HG02642 (cell line): ENCODE results near the gene DUS1L.
A peak's percentile ranks its signal among the peaks of the same experiment; 100 is the strongest.

ENCODE experiments used
- ATAC-seq: cut with Tn5 transposase; IDR thresholded peaks from one replicate; pipeline ENCODE4 v1.9.1; 2021; ENCODE audit warnings: mild to moderate bottlenecking; ENCODE audit not compliant: unreplicated experiment, poor library complexity

DUS1L gene

DNA sequence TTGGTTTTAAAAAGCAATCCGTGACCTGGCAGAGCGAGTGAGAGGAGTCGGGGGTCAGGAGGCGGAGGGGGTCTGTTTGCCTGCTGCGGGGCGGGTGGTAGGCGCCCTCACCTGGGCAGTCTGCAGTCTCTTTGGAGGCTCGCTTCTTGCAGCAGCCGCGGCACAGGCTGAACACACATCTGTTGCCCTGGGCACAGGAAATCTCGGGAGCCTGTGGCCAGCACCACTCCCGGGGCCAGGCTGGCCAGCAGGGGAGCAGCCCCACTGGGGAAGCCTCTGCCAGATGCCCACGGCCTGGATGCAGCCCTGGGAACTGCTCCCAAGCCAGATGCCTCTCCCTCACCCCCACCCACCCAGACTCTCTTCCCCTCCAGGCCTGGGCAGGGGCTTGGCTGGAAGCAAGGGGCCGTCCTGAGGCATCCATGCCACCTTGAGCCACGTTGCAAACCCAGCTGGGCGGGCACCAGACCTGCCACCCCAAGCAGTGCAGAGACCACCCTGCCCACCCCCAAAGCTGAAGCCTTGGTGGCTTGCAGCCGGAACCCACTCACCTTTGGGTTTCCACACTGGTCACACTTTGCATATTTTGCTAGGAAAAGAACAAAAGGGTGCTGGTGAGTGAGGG lies 7.3 kb downstream of the DUS1L start:
- ATAC-seq: no peak

GRCh38 chr17:82056729-82057621 lies 8.6 kb downstream of the DUS1L start:
- no peak for ATAC-seq

DNA sequence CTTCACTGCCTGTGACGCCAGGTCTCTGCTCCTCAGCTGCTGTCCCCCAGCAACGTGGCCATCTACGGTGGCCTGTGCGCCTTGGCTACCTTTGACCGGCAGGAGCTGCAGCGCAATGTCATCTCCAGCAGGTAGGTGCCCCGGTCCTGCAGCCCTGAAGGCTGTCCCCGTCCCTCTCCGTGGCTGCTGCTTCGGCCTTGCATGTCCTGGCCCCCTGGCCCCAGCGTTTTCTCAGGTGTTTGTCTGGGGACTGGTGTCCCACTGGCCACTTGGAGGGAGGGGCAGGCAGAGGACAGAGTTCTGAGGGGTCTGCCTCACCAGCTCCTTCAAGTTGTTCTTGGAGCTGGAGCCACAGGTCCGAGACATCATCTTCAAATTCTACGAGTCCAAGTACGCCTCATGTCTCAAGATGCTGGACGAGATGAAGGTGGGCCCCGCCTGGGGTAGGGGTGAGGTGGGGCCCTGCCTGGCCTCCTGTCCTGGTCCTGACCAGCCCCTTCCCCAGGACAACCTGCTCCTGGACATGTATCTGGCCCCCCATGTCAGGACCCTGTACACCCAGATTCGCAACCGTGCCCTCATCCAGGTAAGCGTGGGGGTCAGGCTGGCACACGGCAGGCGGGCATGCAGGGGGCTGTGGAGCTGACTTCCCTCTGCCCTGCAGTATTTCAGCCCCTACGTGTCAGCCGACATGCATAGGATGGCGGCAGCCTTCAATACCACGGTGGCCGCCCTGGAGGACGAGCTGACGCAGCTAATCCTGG lies 9.5 kb downstream of the DUS1L start:
- ATAC-seq: no peak

DNA sequence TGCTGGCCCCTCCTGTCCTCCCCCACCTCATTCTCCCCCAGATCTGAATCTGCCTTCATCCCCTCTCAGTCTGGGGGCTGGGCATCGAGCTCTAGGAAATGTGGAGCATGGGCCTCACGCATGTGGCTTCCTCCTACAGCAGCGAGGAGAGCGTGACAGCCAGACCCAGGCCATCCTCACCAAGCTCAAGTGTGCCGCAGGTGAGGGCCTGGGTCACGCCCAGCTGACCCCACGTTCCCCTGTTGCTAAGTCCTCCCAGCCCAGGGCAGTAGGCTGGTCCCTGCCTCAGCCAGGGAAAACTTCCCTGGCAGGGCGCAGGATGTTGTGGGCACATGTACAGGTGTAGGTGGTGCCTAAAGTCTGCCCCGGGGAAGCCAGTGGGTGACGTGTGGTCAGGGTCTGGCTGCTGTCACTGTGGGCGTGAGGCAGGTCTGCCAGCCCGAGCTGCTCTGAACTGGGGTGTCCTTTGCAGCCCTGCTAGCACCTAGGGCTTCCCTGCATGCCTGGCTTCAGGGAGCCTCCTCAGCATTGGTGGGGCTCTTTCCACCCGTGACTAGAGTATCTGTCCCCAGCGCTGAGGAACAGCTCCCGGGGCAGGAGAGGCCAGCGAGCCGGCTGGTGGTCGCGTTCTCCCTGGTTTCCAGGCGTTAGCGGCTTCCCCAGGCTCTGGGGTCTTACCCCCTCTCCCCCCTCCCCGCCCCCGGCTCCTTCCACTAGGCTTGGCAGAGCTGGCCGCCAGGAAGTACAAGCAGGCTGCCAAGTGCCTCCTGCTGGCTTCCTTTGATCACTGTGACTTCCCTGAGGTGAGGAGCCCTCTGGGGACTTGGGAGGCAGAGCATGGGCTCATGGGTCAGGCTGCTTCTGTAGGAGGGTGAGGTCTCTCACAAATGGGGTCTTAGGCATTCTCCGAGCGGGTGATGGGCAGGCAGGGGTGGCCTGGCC lies 10.3 kb downstream of the DUS1L start:
- no peak for ATAC-seq

DNA sequence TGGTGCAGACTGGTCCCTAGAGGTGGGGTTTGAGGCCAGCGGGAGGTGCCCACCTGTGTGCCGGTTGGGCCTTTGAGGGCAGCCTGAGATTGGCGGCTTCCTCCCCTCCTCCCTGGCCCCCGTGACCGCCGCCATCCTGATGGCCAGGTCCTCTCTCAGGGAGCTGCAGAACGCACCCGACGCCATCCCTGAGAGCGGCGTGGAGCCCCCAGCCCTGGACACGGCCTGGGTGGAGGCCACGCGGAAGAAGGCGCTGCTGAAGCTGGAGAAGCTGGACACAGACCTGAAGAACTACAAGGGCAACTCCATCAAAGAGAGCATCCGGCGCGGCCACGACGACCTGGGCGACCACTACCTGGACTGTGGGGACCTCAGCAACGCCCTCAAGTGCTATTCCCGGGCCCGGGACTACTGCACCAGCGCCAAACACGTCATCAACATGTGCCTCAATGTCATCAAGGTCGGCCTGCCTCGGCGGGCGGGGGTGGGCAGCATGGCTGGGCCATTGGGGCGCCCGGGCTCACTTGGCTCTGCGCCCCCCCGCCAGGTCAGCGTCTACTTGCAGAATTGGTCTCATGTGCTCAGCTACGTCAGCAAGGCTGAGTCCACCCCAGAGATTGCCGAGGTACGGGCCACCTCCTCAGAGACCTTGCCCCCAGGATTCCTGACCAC lies 11.1 kb downstream of the DUS1L start:
- ATAC-seq: no peak

DNA sequence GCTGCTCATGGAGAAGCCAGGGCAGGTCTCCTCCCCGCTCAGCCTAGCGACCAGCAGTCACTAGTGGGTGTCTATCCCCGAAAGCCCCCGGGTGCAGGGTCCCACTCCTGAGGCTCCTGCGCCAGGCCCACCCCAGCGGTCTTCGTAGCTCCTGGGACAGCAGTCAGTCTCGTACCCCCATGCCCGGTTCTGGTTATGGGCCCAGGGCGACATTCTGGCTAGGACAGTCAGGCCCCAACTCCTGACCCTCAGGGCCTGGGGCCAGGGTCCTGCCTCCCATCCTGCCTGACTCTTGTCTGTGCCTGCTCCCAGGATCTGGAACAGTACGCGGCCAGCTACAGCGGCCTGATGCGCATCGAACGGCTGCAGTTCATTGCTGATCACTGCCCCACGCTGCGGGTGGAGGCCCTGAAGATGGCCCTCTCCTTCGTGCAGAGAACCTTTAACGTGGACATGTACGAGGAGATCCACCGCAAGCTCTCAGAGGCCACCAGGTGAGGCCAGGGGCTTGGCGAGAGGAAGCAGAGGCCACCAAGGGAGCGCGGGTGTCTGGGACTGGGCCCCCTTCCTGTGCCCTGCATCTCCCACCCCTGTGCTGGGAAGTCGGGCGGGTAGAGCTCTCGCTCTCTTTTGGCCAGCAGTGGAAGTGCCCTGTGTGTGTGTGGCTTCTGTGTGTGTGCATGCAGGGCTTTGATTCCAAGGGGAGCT lies 11.9 kb downstream of the DUS1L start:
- ATAC-seq: no peak

DNA sequence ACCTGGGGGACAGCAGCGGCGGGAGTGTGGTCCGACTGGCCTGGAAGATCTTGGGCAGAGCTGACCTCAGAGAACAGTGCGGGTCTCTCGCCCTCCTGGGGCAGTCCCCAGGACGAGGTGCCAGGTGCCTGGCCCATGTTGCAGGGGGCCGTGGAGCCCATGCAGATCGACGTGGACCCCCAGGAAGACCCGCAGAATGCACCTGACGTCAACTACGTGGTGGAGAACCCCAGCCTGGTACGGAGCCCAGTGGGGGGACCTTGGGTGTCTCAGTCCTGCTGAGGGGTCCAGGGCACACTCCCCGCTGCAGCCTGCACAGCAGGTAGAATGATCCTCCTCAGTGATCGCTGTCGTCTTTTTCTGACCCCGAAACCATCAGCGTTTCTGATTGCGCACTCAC lies 12.5 kb downstream of the DUS1L start:
- ATAC-seq: no peak

- ATAC-seq: no peak
These were observed 13.0 kb downstream of the DUS1L start for GRCh38 chr17:82052638-82053059.

DNA sequence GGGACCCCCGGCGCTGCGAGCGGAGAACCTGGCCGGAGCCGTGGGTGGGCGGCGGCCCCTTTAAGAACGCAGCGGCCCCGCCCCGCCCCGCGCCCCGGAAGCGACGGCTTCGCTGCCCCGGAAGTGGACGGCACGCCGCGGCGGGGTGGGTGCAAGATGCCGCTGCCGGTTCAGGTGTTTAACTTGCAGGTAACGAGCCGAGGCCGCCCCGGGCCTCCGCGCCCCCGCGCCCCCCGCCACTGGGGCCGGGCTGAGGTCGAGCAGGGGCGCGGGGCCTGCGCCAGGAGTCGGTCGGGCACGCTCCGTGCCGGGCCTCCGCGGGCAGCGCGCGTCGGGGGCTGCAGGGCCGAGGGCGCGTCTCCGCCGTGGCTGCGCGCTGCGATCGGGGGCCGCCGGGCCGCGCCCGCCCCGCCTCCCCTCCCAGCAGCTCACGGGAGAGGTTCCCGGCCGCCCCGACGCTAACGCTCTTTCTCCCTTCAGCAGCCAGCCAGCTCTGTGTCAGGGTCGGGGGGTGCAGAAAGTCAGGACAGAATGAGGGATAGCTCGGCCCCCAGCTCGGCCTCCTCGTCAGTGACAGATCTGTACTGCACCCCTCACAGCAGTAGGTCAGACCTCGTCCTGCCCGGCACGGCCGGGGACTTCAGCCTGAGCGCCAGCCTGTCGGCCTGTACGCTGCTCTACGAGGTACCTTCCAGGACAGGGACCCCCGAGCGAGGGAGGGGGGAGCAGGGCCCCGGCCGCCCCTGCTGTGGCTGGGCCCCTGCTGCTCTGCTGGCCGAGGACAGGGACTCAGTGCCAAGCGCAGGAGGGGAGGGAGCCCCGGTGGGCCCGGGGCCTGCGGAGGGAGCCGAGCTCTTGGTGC lies 13.6 kb downstream of the DUS1L start, which contains the start of the genes GPS1 and RFNG:
Gene GPS1, plus strand, starts transcription at position 123 of the 862 bp plus-strand sequence. Its CDS starts 34 bp downstream, at position 157.
Gene RFNG, minus strand, starts transcription at position 36 of the 862 bp plus-strand sequence. CDS start 45 bp downstream, outside the sequence.
- peak; percentile 65 for ATAC-seq

DNA sequence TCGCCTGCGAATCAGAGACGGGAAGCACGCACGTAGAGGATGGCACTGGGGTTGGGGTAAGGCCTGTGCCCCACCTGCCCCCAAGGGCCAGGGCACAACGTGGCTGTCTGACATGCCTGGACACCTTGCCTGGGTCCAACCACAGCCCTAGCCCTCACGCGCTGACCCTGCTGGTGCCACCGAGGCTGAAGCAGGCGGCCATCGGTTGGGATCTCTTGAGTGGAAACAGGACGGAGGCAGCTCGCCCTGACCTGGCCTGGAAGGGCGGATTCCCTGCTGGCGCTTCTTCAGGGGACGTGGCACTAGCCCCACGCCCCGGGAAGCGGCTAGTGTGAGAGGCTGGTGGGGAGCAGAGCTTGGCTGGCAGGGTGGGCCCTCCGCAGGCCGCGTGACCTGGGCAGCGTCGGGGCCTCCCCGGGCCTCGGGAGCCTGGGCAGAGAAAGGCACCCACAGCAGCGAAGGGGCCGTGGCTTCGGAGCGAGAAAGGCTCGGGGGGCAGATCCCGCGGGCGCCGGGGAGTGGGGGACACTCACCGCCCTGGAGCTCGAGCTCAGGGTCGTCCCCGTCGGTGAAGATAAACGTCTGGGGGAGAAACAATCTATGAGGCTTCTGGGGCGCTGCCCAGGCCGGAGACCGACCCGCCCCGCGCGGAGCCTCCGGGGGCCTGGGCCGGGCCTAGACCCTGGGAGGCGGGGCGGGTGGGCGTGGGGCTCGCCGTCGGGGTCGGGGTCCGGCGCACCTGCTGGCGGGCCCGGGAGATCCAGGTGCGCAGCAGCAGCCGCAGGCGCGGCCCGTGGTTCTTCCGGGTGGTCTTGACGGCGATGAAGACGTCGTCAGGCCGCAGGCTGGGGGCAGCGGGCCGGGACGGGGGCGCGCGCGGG lies 14.6 kb downstream of the DUS1L start:
- peak; percentile 20 for ATAC-seq

GRCh38 chr17:82050152-82050760 lies 15.3 kb downstream of the DUS1L start:
- no peak for ATAC-seq

GRCh38 chr17:82049521-82049971 lies 16.1 kb downstream of the DUS1L start:
- no peak for ATAC-seq

GRCh38 chr17:82049106-82049505 lies 16.5 kb downstream of the DUS1L start:
- ATAC-seq: no peak

DNA sequence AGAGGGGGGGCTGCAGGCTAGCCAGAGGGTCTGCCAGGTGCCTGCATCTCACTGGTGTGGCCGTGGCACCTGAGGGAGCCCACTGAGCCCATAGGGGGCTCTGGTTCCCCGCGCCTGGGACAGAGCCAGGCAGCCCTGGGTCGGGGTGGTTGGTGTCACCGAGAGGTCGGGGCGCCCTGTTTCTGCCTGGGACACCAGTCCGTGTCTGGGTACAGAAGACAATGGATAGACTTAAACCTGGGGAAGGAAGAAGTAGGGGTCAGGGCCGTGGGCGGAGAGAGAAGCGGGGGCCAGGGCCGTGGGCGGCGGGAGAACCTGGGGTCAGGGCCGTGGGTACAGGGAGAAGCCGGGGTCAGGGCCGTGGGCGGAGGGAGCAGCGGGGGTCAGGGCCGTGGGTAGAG lies 17.0 kb downstream of the DUS1L start:
- ATAC-seq: no peak

GRCh38 chr17:82047914-82048570 lies 17.6 kb downstream of the DUS1L start:
- no peak for ATAC-seq

- ATAC-seq: no peak
These were observed 18.2 kb downstream of the DUS1L start for GRCh38 chr17:82047379-82047778.
